ENCODE results near the gene SDE2.

The SDE2 gene

GRCh38 chr1:226044514-226045101 is 45.5 kb upstream of the SDE2 start:
- Histone ChIP-seq H2BK120ac (ENCODE audit: low read depth, low read length) (no peak overlapping the region), H2BK5ac (ENCODE audit: low read depth, low read length, poor library complexity, severe bottlenecking) (no peak overlapping the region), H2AK5ac (ENCODE audit: low read length, severe bottlenecking) (no peak overlapping the region), H4K91ac (ENCODE audit: low read length) (no peak overlapping the region), H3K14ac (ENCODE audit: low read length in 2 of 2) (no peak overlapping the region), H3K27ac (ENCODE audit: low read length, poor library complexity, severe bottlenecking) (no peak overlapping the region), H3K79me1 (replicated peaks; ENCODE audit: low read length, poor library complexity, severe bottlenecking) (no peaks in the 10 kb centered on the region), H3K9me3 (ENCODE audit: control insufficient read depth, low read length) (no peaks in the 10 kb centered on the region), H3K4me2 (ENCODE audit: low read length, poor library complexity, severe bottlenecking) (no peak overlapping the region), H3K36me3 (ENCODE audit: control insufficient read depth in 1 of 2, insufficient read depth in 2 of 2, low read depth in 1 of 2, low read length in 2 of 2) (no peaks in the 10 kb centered on the region), H2BK15ac (ENCODE audit: low read depth, poor library complexity, severe bottlenecking) (no peak overlapping the region), H2BK12ac (ENCODE audit: low read length in 2 of 2) (no peak overlapping the region), H3K23ac (ENCODE audit: low read length in 2 of 2) (no peak overlapping the region), H3K4ac (ENCODE audit: low read depth in 1 of 2, low read length in 2 of 2) (no peak overlapping the region), H3K4me3 (ENCODE audit: insufficient read depth in 1 of 2, low read depth in 1 of 2, low read length in 2 of 2) (no peak overlapping the region), H3K4me1 (ENCODE audit: control insufficient read depth, insufficient read depth, low read depth, low read length) (no peaks in the 10 kb centered on the region), H3K27me3 (ENCODE audit: control insufficient read depth in 1 of 2, insufficient read depth in 1 of 2, low read length in 2 of 2) (peaks cover 14 to 17% of the 10 kb centered on the region in 2 experiments), H2AFZ (ENCODE audit: low read depth, low read length) (no peak overlapping the region), H3K18ac (ENCODE audit: low read depth in 1 of 2, low read length in 2 of 2) (no peak overlapping the region), H3K9ac (ENCODE audit: low read length) (no peak overlapping the region), H4K8ac (ENCODE audit: low read length) (no peak overlapping the region)
- WGBS, result 39% methylated on average over 2 of the region's 4 CpGs
- peak; percentile 79 for DNase-seq

DNA sequence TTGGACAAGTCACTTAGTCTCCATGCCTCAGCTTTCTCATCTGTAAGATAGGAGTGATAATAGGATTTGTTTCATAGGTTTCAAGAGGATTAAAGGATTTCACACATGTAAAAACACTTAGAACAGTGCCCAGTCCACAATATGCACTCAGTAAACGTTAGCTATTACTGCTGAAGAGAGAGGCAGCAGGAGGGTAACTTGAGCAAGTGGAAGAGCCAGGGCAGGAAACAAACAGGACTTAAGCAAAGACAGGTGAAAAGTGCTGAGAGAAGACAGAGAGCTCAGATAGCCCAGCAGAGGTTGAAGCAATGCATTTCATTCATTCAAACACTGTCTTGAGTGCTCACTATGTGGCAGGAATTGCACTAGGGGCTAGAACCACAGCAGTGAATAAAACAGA is 42.3 kb upstream of the SDE2 start:
- no peak for DNase-seq

GRCh38 chr1:226038661-226039060 is 39.5 kb upstream of the SDE2 start:
- no peaks in the 10 kb centered on the region for H3K36me3 ChIP-seq (ENCODE audit: control insufficient read depth in 1 of 2, insufficient read depth in 2 of 2, low read depth in 1 of 2, low read length in 2 of 2)
- H3K14ac ChIP-seq (ENCODE audit: low read length in 2 of 2), result no peak overlapping the region
- no peak overlapping the region for H3K18ac ChIP-seq (ENCODE audit: low read depth in 1 of 2, low read length in 2 of 2)
- no peak overlapping the region for H3K4me3 ChIP-seq (ENCODE audit: insufficient read depth in 1 of 2, low read depth in 1 of 2, low read length in 2 of 2)
- no peaks in the 10 kb centered on the region for H3K9me3 ChIP-seq (ENCODE audit: control insufficient read depth, low read length)
- no peak overlapping the region for H2BK120ac ChIP-seq (ENCODE audit: low read depth, low read length)
- 100% methylated on average over 1 of the region's 1 CpG for WGBS
- no peak overlapping the region for H3K4me2 ChIP-seq (ENCODE audit: low read length, poor library complexity, severe bottlenecking)
- no peak overlapping the region for H3K27ac ChIP-seq (ENCODE audit: low read length, poor library complexity, severe bottlenecking)
- no peak overlapping the region for H3K9ac ChIP-seq (ENCODE audit: low read length)
- no peak overlapping the region for H3K23ac ChIP-seq (ENCODE audit: low read length in 2 of 2)
- H2BK15ac ChIP-seq (ENCODE audit: low read depth, poor library complexity, severe bottlenecking), result no peak overlapping the region
- no peak overlapping the region for H2BK12ac ChIP-seq (ENCODE audit: low read length in 2 of 2)
- no peak overlapping the region for H2BK5ac ChIP-seq (ENCODE audit: low read depth, low read length, poor library complexity, severe bottlenecking)
- no peaks in the 10 kb centered on the region for H3K79me1 ChIP-seq (replicated peaks; ENCODE audit: low read length, poor library complexity, severe bottlenecking)
- H4K91ac ChIP-seq (ENCODE audit: low read length), result no peak overlapping the region
- no peak for DNase-seq
- no peak overlapping the region for H3K4ac ChIP-seq (ENCODE audit: low read depth in 1 of 2, low read length in 2 of 2)
- no peak overlapping the region for H4K8ac ChIP-seq (ENCODE audit: low read length)
- no peak overlapping the region for H2AK5ac ChIP-seq (ENCODE audit: low read length, severe bottlenecking)
- H3K4me1 ChIP-seq (ENCODE audit: control insufficient read depth, insufficient read depth, low read depth, low read length), result peaks cover 2% of the 10 kb centered on the region
- H2AFZ ChIP-seq (ENCODE audit: low read depth, low read length), result no peak overlapping the region
- peaks cover 14 to 17% of the 10 kb centered on the region in 2 experiments for H3K27me3 ChIP-seq (ENCODE audit: control insufficient read depth in 1 of 2, insufficient read depth in 1 of 2, low read length in 2 of 2)

More for the DNA sequence above, 42.3 kb upstream of the SDE2 start:
- no peak overlapping the region for H3K18ac ChIP-seq (ENCODE audit: low read depth in 1 of 2, low read length in 2 of 2)
- no peaks in the 10 kb centered on the region for H3K4me1 ChIP-seq (ENCODE audit: control insufficient read depth, insufficient read depth, low read depth, low read length)
- H2BK15ac ChIP-seq (ENCODE audit: low read depth, poor library complexity, severe bottlenecking), result no peak overlapping the region
- H3K27me3 ChIP-seq (ENCODE audit: control insufficient read depth in 1 of 2, insufficient read depth in 1 of 2, low read length in 2 of 2), result peaks cover 14 to 17% of the 10 kb centered on the region in 2 experiments
- H3K9me3 ChIP-seq (ENCODE audit: control insufficient read depth, low read length), result no peaks in the 10 kb centered on the region
- no peak overlapping the region for H2BK120ac ChIP-seq (ENCODE audit: low read depth, low read length)
- H3K36me3 ChIP-seq (ENCODE audit: control insufficient read depth in 1 of 2, insufficient read depth in 2 of 2, low read depth in 1 of 2, low read length in 2 of 2), result no peaks in the 10 kb centered on the region
- no peak overlapping the region for H3K23ac ChIP-seq (ENCODE audit: low read length in 2 of 2)
- WGBS, result 17% methylated on average over 1 of the region's 1 CpG
- H3K4me3 ChIP-seq (ENCODE audit: insufficient read depth in 1 of 2, low read depth in 1 of 2, low read length in 2 of 2), result no peak overlapping the region
- no peak overlapping the region for H3K27ac ChIP-seq (ENCODE audit: low read length, poor library complexity, severe bottlenecking)
- H2AK5ac ChIP-seq (ENCODE audit: low read length, severe bottlenecking), result no peak overlapping the region
- H3K4me2 ChIP-seq (ENCODE audit: low read length, poor library complexity, severe bottlenecking), result no peak overlapping the region
- H2AFZ ChIP-seq (ENCODE audit: low read depth, low read length), result no peak overlapping the region
- no peak overlapping the region for H3K14ac ChIP-seq (ENCODE audit: low read length in 2 of 2)
- H4K91ac ChIP-seq (ENCODE audit: low read length), result no peak overlapping the region
- H2BK5ac ChIP-seq (ENCODE audit: low read depth, low read length, poor library complexity, severe bottlenecking), result no peak overlapping the region
- H3K9ac ChIP-seq (ENCODE audit: low read length), result no peak overlapping the region
- H3K79me1 ChIP-seq (replicated peaks; ENCODE audit: low read length, poor library complexity, severe bottlenecking), result no peaks in the 10 kb centered on the region
- H4K8ac ChIP-seq (ENCODE audit: low read length), result no peak overlapping the region
- H3K4ac ChIP-seq (ENCODE audit: low read depth in 1 of 2, low read length in 2 of 2), result no peak overlapping the region
- H2BK12ac ChIP-seq (ENCODE audit: low read length in 2 of 2), result no peak overlapping the region

GRCh38 chr1:226035915-226036314 is 36.8 kb upstream of the SDE2 start:
- H3K27me3 ChIP-seq (ENCODE audit: control insufficient read depth in 1 of 2, insufficient read depth in 1 of 2, low read length in 2 of 2), result peaks cover 6% of the 10 kb centered on the region in 2 experiments
- no peak overlapping the region for H4K91ac ChIP-seq (ENCODE audit: low read length)
- H3K14ac ChIP-seq (ENCODE audit: low read length in 2 of 2), result no peak overlapping the region
- no peaks in the 10 kb centered on the region for H3K9me3 ChIP-seq (ENCODE audit: control insufficient read depth, low read length)
- no peaks in the 10 kb centered on the region for H3K79me1 ChIP-seq (replicated peaks; ENCODE audit: low read length, poor library complexity, severe bottlenecking)
- H3K27ac ChIP-seq (ENCODE audit: low read length, poor library complexity, severe bottlenecking), result no peak overlapping the region
- no peak overlapping the region for H2BK15ac ChIP-seq (ENCODE audit: low read depth, poor library complexity, severe bottlenecking)
- no peaks in the 10 kb centered on the region for H3K36me3 ChIP-seq (ENCODE audit: control insufficient read depth in 1 of 2, insufficient read depth in 2 of 2, low read depth in 1 of 2, low read length in 2 of 2)
- H4K8ac ChIP-seq (ENCODE audit: low read length), result no peak overlapping the region
- H3K23ac ChIP-seq (ENCODE audit: low read length in 2 of 2), result no peak overlapping the region
- no peak overlapping the region for H3K4ac ChIP-seq (ENCODE audit: low read depth in 1 of 2, low read length in 2 of 2)
- no peak overlapping the region for H3K9ac ChIP-seq (ENCODE audit: low read length)
- H3K18ac ChIP-seq (ENCODE audit: low read depth in 1 of 2, low read length in 2 of 2), result no peak overlapping the region
- 95% methylated on average over 5 of the region's 5 CpGs for WGBS
- H2BK120ac ChIP-seq (ENCODE audit: low read depth, low read length), result no peak overlapping the region
- DNase-seq, result no peak
- H3K4me2 ChIP-seq (ENCODE audit: low read length, poor library complexity, severe bottlenecking), result no peak overlapping the region
- H2BK12ac ChIP-seq (ENCODE audit: low read length in 2 of 2), result no peak overlapping the region
- H2AFZ ChIP-seq (ENCODE audit: low read depth, low read length), result no peak overlapping the region
- H3K4me3 ChIP-seq (ENCODE audit: insufficient read depth in 1 of 2, low read depth in 1 of 2, low read length in 2 of 2), result no peak overlapping the region
- no peak overlapping the region for H2BK5ac ChIP-seq (ENCODE audit: low read depth, low read length, poor library complexity, severe bottlenecking)
- H2AK5ac ChIP-seq (ENCODE audit: low read length, severe bottlenecking), result no peak overlapping the region
- peaks cover 2% of the 10 kb centered on the region for H3K4me1 ChIP-seq (ENCODE audit: control insufficient read depth, insufficient read depth, low read depth, low read length)
